ENCODE results near the gene C1orf232.

DNA sequence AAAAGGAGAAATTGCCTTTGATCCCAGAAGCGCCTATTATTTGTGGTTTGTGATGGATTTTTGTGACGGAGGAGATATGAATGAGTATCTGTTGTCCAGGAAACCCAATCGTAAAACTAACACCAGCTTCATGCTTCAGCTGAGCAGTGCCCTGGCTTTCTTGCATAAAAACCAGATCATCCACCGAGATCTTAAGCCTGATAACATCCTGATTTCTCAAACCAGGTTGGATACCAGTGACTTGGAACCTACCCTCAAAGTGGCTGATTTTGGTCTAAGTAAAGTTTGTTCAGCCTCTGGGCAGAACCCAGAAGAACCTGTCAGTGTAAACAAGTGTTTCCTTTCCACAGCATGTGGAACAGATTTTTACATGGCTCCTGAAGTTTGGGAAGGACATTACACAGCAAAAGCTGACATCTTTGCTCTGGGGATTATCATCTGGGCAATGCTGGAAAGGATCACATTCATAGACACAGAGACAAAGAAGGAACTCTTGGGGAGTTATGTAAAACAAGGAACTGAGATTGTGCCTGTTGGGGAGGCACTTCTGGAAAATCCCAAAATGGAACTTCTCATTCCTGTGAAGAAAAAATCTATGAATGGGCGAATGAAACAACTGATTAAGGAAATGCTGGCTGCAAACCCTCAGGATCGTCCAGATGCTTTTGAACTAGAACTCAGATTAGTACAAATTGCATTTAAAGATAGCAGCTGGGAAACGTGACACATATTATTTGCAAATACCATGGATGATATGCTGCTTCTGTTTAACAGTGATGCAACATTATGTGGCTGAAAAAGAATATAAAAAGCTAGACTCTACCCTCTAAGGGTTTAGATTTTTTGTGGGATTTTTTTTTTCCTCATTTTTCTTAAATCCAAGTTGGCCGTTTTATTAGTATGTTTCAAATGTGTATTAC lies 46.6 kb downstream of the C1orf232 start:
- TF ChIP-seq, protein P1, sequence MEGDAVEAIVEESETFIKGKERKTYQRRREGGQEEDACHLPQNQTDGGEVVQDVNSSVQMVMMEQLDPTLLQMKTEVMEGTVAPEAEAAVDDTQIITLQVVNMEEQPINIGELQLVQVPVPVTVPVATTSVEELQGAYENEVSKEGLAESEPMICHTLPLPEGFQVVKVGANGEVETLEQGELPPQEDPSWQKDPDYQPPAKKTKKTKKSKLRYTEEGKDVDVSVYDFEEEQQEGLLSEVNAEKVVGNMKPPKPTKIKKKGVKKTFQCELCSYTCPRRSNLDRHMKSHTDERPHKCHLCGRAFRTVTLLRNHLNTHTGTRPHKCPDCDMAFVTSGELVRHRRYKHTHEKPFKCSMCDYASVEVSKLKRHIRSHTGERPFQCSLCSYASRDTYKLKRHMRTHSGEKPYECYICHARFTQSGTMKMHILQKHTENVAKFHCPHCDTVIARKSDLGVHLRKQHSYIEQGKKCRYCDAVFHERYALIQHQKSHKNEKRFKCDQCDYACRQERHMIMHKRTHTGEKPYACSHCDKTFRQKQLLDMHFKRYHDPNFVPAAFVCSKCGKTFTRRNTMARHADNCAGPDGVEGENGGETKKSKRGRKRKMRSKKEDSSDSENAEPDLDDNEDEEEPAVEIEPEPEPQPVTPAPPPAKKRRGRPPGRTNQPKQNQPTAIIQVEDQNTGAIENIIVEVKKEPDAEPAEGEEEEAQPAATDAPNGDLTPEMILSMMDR (conservative IDR thresholded peaks at IDR 0.05; ENCODE audit: low read depth, low read length) = no peak
- no peak for TF ChIP-seq RAD21 (IDR thresholded peaks at IDR 0.05; ENCODE audit: low read length)
- TF ChIP-seq RCOR1 (IDR thresholded peaks at IDR 0.05; ENCODE audit: insufficient replicate concordance, low read length) = no peak
- no peak for TF ChIP-seq POLR2A (IDR thresholded peaks at IDR 0.05; ENCODE audit: low read depth, low read length)
- no peak for TF ChIP-seq RFX5 (IDR thresholded peaks at IDR 0.05; ENCODE audit: low read depth, low read length)
- no peak for TF ChIP-seq BHLHE40 (IDR thresholded peaks at IDR 0.05; ENCODE audit: low read depth, low read length)
- no peak for TF ChIP-seq SMC3 (IDR thresholded peaks at IDR 0.05; ENCODE audit: low read depth, low read length)
- no peak for TF ChIP-seq MAFK (IDR thresholded peaks at IDR 0.05; ENCODE audit: low read depth, low read length)
- TF ChIP-seq, protein P2, sequence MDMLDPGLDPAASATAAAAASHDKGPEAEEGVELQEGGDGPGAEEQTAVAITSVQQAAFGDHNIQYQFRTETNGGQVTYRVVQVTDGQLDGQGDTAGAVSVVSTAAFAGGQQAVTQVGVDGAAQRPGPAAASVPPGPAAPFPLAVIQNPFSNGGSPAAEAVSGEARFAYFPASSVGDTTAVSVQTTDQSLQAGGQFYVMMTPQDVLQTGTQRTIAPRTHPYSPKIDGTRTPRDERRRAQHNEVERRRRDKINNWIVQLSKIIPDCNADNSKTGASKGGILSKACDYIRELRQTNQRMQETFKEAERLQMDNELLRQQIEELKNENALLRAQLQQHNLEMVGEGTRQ (IDR thresholded peaks at IDR 0.05; ENCODE audit: low read depth, low read length) = no peak
- TF ChIP-seq MXI1 (IDR thresholded peaks at IDR 0.05; ENCODE audit: borderline replicate concordance, low read depth, low read length) = no peak
- TF ChIP-seq MAZ (IDR thresholded peaks at IDR 0.05; ENCODE audit: borderline replicate concordance, low read depth, low read length) = no peak
- no peak for TF ChIP-seq FOS (IDR thresholded peaks at IDR 0.05; ENCODE audit: low read depth, low read length)
- TF ChIP-seq, protein P3, sequence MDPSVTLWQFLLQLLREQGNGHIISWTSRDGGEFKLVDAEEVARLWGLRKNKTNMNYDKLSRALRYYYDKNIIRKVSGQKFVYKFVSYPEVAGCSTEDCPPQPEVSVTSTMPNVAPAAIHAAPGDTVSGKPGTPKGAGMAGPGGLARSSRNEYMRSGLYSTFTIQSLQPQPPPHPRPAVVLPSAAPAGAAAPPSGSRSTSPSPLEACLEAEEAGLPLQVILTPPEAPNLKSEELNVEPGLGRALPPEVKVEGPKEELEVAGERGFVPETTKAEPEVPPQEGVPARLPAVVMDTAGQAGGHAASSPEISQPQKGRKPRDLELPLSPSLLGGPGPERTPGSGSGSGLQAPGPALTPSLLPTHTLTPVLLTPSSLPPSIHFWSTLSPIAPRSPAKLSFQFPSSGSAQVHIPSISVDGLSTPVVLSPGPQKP (IDR thresholded peaks at IDR 0.05; ENCODE audit: borderline replicate concordance, low read depth, low read length) = no peak

All from IMR-90 (cell line).